ENCODE data around the gene RAD51D.

Gene RAD51D

GRCh38 chr17:35119370-35120165, at the start of gene RAD51D:
RAD51D (minus strand) TSS chr17:35119860; CDS start chr17:35119613, 247 bp downstream.
- peaks cover 10 to 11% of the 10 kb centered on the region in 2 donors for H3K4me1 ChIP-seq (ENCODE audit: control insufficient read depth in 1 of 2, insufficient read depth in 2 of 2, low read length in 2 of 2)
- no peaks in the 10 kb centered on the region for H3K9me3 ChIP-seq (ENCODE audit: control insufficient read depth in 1 of 2, low read length in 2 of 2)
- H3K9ac ChIP-seq (ENCODE audit: low read depth in 1 of 2, low read length in 2 of 2): peak within 1 kb of the TSS; percentile 82
- H3K27me3 ChIP-seq (ENCODE audit: control insufficient read depth in 1 of 2, insufficient read depth in 2 of 2, low read length in 2 of 2): no peaks in the 10 kb centered on the region
- H3K4me3 ChIP-seq (ENCODE audit: low read depth in 1 of 2, low read length in 2 of 2): peak within 1 kb of the TSS; percentile 86 to 93
- no peak within 1 kb of the TSS for H3K27ac ChIP-seq (ENCODE audit: low read depth, low read length)
- peaks cover 0 to 5% of the 10 kb centered on the region in 2 donors for H3K36me3 ChIP-seq (ENCODE audit: control insufficient read depth in 1 of 2, insufficient read depth in 2 of 2, low read length in 2 of 2)

- Histone ChIP-seq H3K27me3 (ENCODE audit: control insufficient read depth in 1 of 2, insufficient read depth in 2 of 2, low read length in 2 of 2) (peaks cover 0 to 2% of the 10 kb centered on the region in 2 donors), H3K4me3 (ENCODE audit: low read depth in 1 of 2, low read length in 2 of 2) (no peak overlapping the region), H3K9me3 (ENCODE audit: control insufficient read depth in 1 of 2, low read length in 2 of 2) (no peaks in the 10 kb centered on the region), H3K4me1 (ENCODE audit: control insufficient read depth in 1 of 2, insufficient read depth in 2 of 2, low read length in 2 of 2) (peaks cover 0 to 3% of the 10 kb centered on the region in 2 donors), H3K9ac (ENCODE audit: low read depth in 1 of 2, low read length in 2 of 2) (no peak overlapping the region), H3K27ac (ENCODE audit: low read depth, low read length) (no peak overlapping the region), H3K36me3 (ENCODE audit: control insufficient read depth in 1 of 2, insufficient read depth in 2 of 2, low read length in 2 of 2) (no peaks in the 10 kb centered on the region)
Measured at GRCh38 chr17:35167666-35168065, 48.0 kb upstream of the RAD51D start.

DNA sequence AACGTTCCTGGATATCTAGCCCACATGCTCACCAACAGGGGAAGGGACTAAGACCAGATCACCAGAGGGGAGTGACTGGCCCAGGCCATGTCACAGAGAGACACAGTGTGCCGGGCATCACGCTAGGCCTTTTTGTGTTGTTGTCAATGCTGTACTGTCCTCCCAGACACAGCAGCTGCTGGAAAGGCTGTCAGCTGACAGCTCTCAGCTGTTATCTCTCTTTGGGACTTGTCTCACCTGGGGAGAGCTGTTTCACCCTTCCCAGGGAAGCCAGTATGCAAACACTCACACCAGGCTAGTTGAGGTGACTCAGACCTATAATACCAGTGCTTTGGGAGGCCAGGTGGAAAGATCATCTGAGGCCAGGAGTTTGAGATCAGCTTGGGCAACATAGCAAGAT, 47.4 kb upstream of the RAD51D start:
- H3K4me1 ChIP-seq (ENCODE audit: control insufficient read depth in 1 of 2, insufficient read depth in 2 of 2, low read length in 2 of 2): peaks cover 0 to 3% of the 10 kb centered on the region in 2 donors
- no peak overlapping the region for H3K9ac ChIP-seq (ENCODE audit: low read depth in 1 of 2, low read length in 2 of 2)
- H3K27ac ChIP-seq (ENCODE audit: low read depth, low read length): no peak overlapping the region
- no peaks in the 10 kb centered on the region for H3K9me3 ChIP-seq (ENCODE audit: control insufficient read depth in 1 of 2, low read length in 2 of 2)
- H3K36me3 ChIP-seq (ENCODE audit: control insufficient read depth in 1 of 2, insufficient read depth in 2 of 2, low read length in 2 of 2): no peaks in the 10 kb centered on the region
- peaks cover 0 to 2% of the 10 kb centered on the region in 2 donors for H3K27me3 ChIP-seq (ENCODE audit: control insufficient read depth in 1 of 2, insufficient read depth in 2 of 2, low read length in 2 of 2)
- no peak overlapping the region for H3K4me3 ChIP-seq (ENCODE audit: low read depth in 1 of 2, low read length in 2 of 2)

- no peaks in the 10 kb centered on the region for H3K36me3 ChIP-seq (ENCODE audit: control insufficient read depth in 1 of 2, insufficient read depth in 2 of 2, low read length in 2 of 2)
- no peaks in the 10 kb centered on the region for H3K9me3 ChIP-seq (ENCODE audit: control insufficient read depth in 1 of 2, low read length in 2 of 2)
- H3K27ac ChIP-seq (ENCODE audit: low read depth, low read length): no peak overlapping the region
- no peaks in the 10 kb centered on the region for H3K4me1 ChIP-seq (ENCODE audit: control insufficient read depth in 1 of 2, insufficient read depth in 2 of 2, low read length in 2 of 2)
- peaks cover 0 to 2% of the 10 kb centered on the region in 2 donors for H3K27me3 ChIP-seq (ENCODE audit: control insufficient read depth in 1 of 2, insufficient read depth in 2 of 2, low read length in 2 of 2)
- no peak overlapping the region for H3K9ac ChIP-seq (ENCODE audit: low read depth in 1 of 2, low read length in 2 of 2)
- H3K4me3 ChIP-seq (ENCODE audit: low read depth in 1 of 2, low read length in 2 of 2): no peak overlapping the region
Measured at GRCh38 chr17:35166526-35166925, 46.9 kb upstream of the RAD51D start.

GRCh38 chr17:35164716-35165115, 45.1 kb upstream of the RAD51D start:
- H3K9me3 ChIP-seq (ENCODE audit: control insufficient read depth in 1 of 2, low read length in 2 of 2): no peaks in the 10 kb centered on the region
- H3K9ac ChIP-seq (ENCODE audit: low read depth in 1 of 2, low read length in 2 of 2): no peak overlapping the region
- H3K27me3 ChIP-seq (ENCODE audit: control insufficient read depth in 1 of 2, insufficient read depth in 2 of 2, low read length in 2 of 2): peaks cover 0 to 2% of the 10 kb centered on the region in 2 donors
- no peaks in the 10 kb centered on the region for H3K4me1 ChIP-seq (ENCODE audit: control insufficient read depth in 1 of 2, insufficient read depth in 2 of 2, low read length in 2 of 2)
- H3K4me3 ChIP-seq (ENCODE audit: low read depth in 1 of 2, low read length in 2 of 2): no peak overlapping the region
- H3K36me3 ChIP-seq (ENCODE audit: control insufficient read depth in 1 of 2, insufficient read depth in 2 of 2, low read length in 2 of 2): no peaks in the 10 kb centered on the region
- no peak overlapping the region for H3K27ac ChIP-seq (ENCODE audit: low read depth, low read length)

DNA sequence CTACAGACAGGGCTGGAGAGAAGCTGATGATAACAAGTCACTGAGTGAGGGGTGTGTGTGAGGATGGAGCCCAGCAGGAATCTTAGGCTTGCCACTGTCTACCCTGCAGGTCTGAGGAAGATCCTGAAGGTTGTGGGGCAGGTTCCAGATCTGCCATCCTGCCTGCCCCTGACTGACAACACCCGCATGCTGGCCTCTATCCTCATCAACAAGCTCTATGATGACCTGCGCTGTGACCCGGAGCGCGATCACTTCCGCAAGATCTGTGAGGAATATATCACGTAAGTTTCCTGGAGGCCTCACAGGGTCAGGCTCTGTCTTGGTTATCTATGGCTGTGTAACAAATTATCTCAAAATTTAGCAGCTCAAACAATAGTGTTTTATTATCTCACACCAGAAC, 44.2 kb upstream of the RAD51D start:
- no peak overlapping the region for H3K4me3 ChIP-seq (ENCODE audit: low read depth in 1 of 2, low read length in 2 of 2)
- H3K9me3 ChIP-seq (ENCODE audit: control insufficient read depth in 1 of 2, low read length in 2 of 2): no peaks in the 10 kb centered on the region
- no peaks in the 10 kb centered on the region for H3K4me1 ChIP-seq (ENCODE audit: control insufficient read depth in 1 of 2, insufficient read depth in 2 of 2, low read length in 2 of 2)
- H3K27ac ChIP-seq (ENCODE audit: low read depth, low read length): no peak overlapping the region
- peaks cover 0 to 2% of the 10 kb centered on the region in 2 donors for H3K27me3 ChIP-seq (ENCODE audit: control insufficient read depth in 1 of 2, insufficient read depth in 2 of 2, low read length in 2 of 2)
- H3K9ac ChIP-seq (ENCODE audit: low read depth in 1 of 2, low read length in 2 of 2): no peak overlapping the region
- no peaks in the 10 kb centered on the region for H3K36me3 ChIP-seq (ENCODE audit: control insufficient read depth in 1 of 2, insufficient read depth in 2 of 2, low read length in 2 of 2)

DNA sequence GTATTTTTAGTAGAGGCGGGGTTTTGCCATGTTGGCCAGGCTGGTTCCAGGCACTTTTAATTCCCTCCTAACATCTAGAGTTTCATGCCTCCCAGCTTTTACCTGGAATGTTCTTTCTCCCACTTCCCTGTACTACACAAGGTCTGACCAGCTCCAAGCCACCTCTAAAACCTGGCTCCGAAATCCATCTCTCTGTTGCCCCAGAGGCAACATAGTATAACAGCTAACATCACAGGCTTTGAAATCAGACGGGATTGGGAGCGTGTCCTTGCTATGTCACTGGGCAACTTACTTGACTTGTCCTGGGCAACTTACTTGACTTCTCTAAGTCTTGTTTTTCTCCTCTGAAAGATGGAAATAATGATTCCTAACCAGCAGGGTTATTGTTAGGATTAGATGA, 43.1 kb upstream of the RAD51D start:
- Histone ChIP-seq H3K27ac (ENCODE audit: low read depth, low read length) (no peak overlapping the region), H3K9me3 (ENCODE audit: control insufficient read depth in 1 of 2, low read length in 2 of 2) (no peaks in the 10 kb centered on the region), H3K27me3 (ENCODE audit: control insufficient read depth in 1 of 2, insufficient read depth in 2 of 2, low read length in 2 of 2) (peaks cover 0 to 2% of the 10 kb centered on the region in 2 donors), H3K4me3 (ENCODE audit: low read depth in 1 of 2, low read length in 2 of 2) (no peak overlapping the region), H3K36me3 (ENCODE audit: control insufficient read depth in 1 of 2, insufficient read depth in 2 of 2, low read length in 2 of 2) (no peaks in the 10 kb centered on the region), H3K4me1 (ENCODE audit: control insufficient read depth in 1 of 2, insufficient read depth in 2 of 2, low read length in 2 of 2) (no peaks in the 10 kb centered on the region), H3K9ac (ENCODE audit: low read depth in 1 of 2, low read length in 2 of 2) (no peak overlapping the region)

DNA sequence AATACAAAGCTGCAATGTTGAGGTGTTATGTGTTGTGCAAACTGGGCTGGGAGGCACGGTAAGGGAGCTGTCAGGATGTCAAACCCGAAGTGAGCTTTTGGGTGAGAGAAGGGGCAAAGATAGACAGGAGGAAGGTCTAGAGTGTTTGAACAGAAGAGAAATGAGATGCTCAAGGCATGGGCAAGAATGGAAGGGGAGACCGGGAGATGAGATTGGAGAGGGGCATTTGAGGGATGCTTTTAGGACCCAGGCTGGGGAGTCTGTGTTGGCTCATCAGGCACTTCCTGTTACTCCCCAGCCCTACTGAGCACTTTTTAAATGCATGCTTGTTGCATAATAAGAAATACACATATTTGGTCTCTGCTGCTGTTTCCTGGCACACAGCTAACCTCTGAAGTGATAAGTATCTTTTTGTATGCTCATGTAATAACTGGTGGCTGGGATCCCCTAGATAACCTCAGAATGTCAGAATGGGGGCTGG, 41.7 kb upstream of the RAD51D start:
- Histone ChIP-seq H3K9ac (ENCODE audit: low read depth in 1 of 2, low read length in 2 of 2) (no peak overlapping the region), H3K9me3 (ENCODE audit: control insufficient read depth in 1 of 2, low read length in 2 of 2) (no peaks in the 10 kb centered on the region), H3K4me1 (ENCODE audit: control insufficient read depth in 1 of 2, insufficient read depth in 2 of 2, low read length in 2 of 2) (no peaks in the 10 kb centered on the region), H3K27ac (ENCODE audit: low read depth, low read length) (no peak overlapping the region), H3K36me3 (ENCODE audit: control insufficient read depth in 1 of 2, insufficient read depth in 2 of 2, low read length in 2 of 2) (no peaks in the 10 kb centered on the region), H3K27me3 (ENCODE audit: control insufficient read depth in 1 of 2, insufficient read depth in 2 of 2, low read length in 2 of 2) (no peaks in the 10 kb centered on the region), H3K4me3 (ENCODE audit: low read depth in 1 of 2, low read length in 2 of 2) (no peak overlapping the region)

GRCh38 chr17:35160354-35161201, 40.9 kb upstream of the RAD51D start:
- Histone ChIP-seq H3K4me3 (ENCODE audit: low read depth in 1 of 2, low read length in 2 of 2) (no peak overlapping the region), H3K27me3 (ENCODE audit: control insufficient read depth in 1 of 2, insufficient read depth in 2 of 2, low read length in 2 of 2) (no peaks in the 10 kb centered on the region), H3K4me1 (ENCODE audit: control insufficient read depth in 1 of 2, insufficient read depth in 2 of 2, low read length in 2 of 2) (no peaks in the 10 kb centered on the region), H3K9ac (ENCODE audit: low read depth in 1 of 2, low read length in 2 of 2) (no peak overlapping the region), H3K9me3 (ENCODE audit: control insufficient read depth in 1 of 2, low read length in 2 of 2) (no peaks in the 10 kb centered on the region), H3K36me3 (ENCODE audit: control insufficient read depth in 1 of 2, insufficient read depth in 2 of 2, low read length in 2 of 2) (no peaks in the 10 kb centered on the region), H3K27ac (ENCODE audit: low read depth, low read length) (no peak overlapping the region)

DNA sequence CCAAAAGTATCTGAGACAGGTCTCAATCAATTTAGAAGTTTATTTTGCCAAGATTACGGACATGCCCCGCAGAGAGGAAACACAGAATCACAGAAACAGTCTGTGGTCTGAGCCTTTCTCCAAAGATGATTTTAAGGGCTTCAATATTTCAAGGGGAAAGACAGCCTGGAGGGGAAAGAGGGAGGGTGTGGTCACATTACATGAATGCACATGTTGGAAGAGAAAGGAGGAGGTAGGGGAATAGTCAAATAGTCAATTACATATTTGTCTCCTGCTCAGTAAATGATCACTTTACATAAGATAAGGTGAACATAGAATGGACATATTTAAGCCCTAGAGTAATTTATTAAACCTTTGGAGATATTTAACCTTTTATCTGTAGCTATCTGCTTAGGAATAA, 40.3 kb upstream of the RAD51D start:
- Histone ChIP-seq H3K9ac (ENCODE audit: low read depth in 1 of 2, low read length in 2 of 2) (no peak overlapping the region), H3K4me1 (ENCODE audit: control insufficient read depth in 1 of 2, insufficient read depth in 2 of 2, low read length in 2 of 2) (no peaks in the 10 kb centered on the region), H3K4me3 (ENCODE audit: low read depth in 1 of 2, low read length in 2 of 2) (no peak overlapping the region), H3K27ac (ENCODE audit: low read depth, low read length) (no peak overlapping the region), H3K36me3 (ENCODE audit: control insufficient read depth in 1 of 2, insufficient read depth in 2 of 2, low read length in 2 of 2) (no peaks in the 10 kb centered on the region), H3K27me3 (ENCODE audit: control insufficient read depth in 1 of 2, insufficient read depth in 2 of 2, low read length in 2 of 2) (no peaks in the 10 kb centered on the region), H3K9me3 (ENCODE audit: control insufficient read depth in 1 of 2, low read length in 2 of 2) (no peaks in the 10 kb centered on the region)
